Ovary (tissue), 9 donors: ENCODE results near the gene STAP2. TPM values are rescaled to one million over a fixed set of nuclear protein-coding genes. Genes with fewer than 3 reads are reported as not detected.

Source experiments
- DNase-seq, 5 donors: peaks; one replicate each; pipeline ENCODE4 v3.0.0-alpha.2; 2019 to 2020
- H3K27ac ChIP-seq, 2 donors: fragments of 200-600 bp; one replicate each; pipeline versions ENCODE4 v1.5.1 to v1.8.0; 2019 to 2022
- H3K27me3 ChIP-seq: fragments of 200-600 bp; one replicate; pipeline ENCODE4 v1.8.0; 2022
- H3K36me3 ChIP-seq: fragments of 200-600 bp; sonication (generic); one replicate; pipeline ENCODE4 v1.5.1; 2019
- H3K4me1 ChIP-seq: one replicate; pipeline ENCODE4 v1.8.1; 2013; ENCODE audit warnings: mild to moderate bottlenecking, moderate library complexity; ENCODE audit not compliant: insufficient read depth
- H3K4me3 ChIP-seq: fragments of 200-600 bp; sonication (generic); one replicate; pipeline ENCODE4 v1.5.1; 2017
- H3K9me3 ChIP-seq, 2 donors: fragments of 200-600 bp in 1 of 2; sonication (generic) in 1 of 2; one replicate each; pipeline versions ENCODE4 v1.5.1 to v1.8.1; 2013 to 2019; ENCODE audit warnings: mild to moderate bottlenecking in 1 of 2, moderate library complexity in 1 of 2
- EP300 ChIP-seq: sonication (generic); formaldehyde crosslinking; IDR thresholded peaks from one replicate; pipeline ENCODE4 v1.6.1; 2017; ENCODE audit warnings: antibody characterized with exemption
- POLR2A ChIP-seq: fragments of 450-650 bp; IDR thresholded peaks from one replicate; pipeline ENCODE4 v1.6.1; 2017; ENCODE audit warnings: antibody characterized with exemption, mild to moderate bottlenecking, moderate library complexity
- WGBS, 3 donors: extraction: QIAGEN DNeasy Blood & Tissue Kit in 1 of 3; methylation state at CpG; one replicate each; pipeline versions ENCODE4 v1.1.5 to v1.1.7; 2013 to 2017; 5-methylcytosine and 5-hydroxymethylcytosine counted together
- intact Hi-C, 4 donors: fragments of 100-400 bp; cut with DNase I; formaldehyde crosslinking; loops; one replicate each; pipeline versions ENCODE4 v1.11.0 to v1.15.1; 2022 to 2023
- polyA plus RNA-seq, 2 donors: library from polyadenylated mRNA; stranded (reverse); fragments of 200-250 nt in 1 of 2; fragments of 350-450 nt in 1 of 2; fragmentation: Illumina TruSeq in 1 of 2; extraction: RNeasy Lipid Tissue Mini Kit (QIAGEN cat#74804) in 1 of 2; gene quantifications; one replicate each; pipeline ENCODE4 v1.2.3, GENCODE V29; 2013 to 2014
- total RNA-seq, 7 donors: library from RNA; depleted of rRNA in 2 of 7; stranded (reverse); fragments of >200 nt in 2 of 7; fragmentation: NEBNext Ultra II Directional in 3 of 7; extraction: Animal tissue kit (Norgen Biotek cat#: 25700) in 3 of 7; gene quantifications; one replicate each; pipeline versions ENCODE4 v1.1.0 to v1.2.4, GENCODE V29; 2016 to 2023
- TF ChIP-seq, protein P1 (sequence below), 3 donors: fragments of 450-650 bp in 2 of 3; fragments of 200-600 bp in 1 of 3; IDR thresholded peaks; one replicate each; pipeline versions ENCODE4 v1.5.1 to v1.8.0; 2016 to 2022; ENCODE audit warnings: antibody characterized with exemption in 3 of 3, mild to moderate bottlenecking in 1 of 3
- donor health status: DM: no; HTN: no; CAD: no; lungs with moderate emphysema.
- donor health status: DM: no; HTN: no; CAD: no.
- donor health status: Bipolar disorder and iron deficiency.
- donor health status: DM: yes; HTN: yes; CAD: no.
- donor health status: DM: no; HTN: no; CAD: no.
- donor health status: DM: yes; HTN: yes; CAD: no.

The STAP2 gene
- total and polyA plus RNA-seq, 9 donors, result 9.7 to 32.5 (median 17.5) TPM

DNA sequence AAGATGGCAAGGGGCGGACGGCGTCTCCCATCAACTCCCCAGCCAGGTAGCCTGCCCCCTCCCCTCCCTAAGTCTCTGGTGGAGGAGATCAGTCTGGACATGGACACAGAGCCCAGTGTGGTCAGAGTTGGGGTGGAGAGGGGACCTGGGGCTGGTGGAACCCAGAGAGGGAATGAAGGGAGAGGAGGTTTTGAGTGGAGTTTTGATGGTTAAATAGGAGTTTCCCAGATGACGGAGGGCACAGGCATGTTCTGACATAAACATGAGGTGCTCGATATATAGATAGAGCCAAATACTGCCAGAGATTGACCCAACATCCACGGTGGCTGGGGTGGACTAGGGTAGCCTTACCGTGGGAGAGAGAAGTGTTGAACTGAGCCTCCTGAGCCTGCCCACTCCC lies 20.2 kb downstream of the STAP2 start:
- no peaks in the 10 kb centered on the region for H3K27me3 ChIP-seq
- TF ChIP-seq, protein P1, sequence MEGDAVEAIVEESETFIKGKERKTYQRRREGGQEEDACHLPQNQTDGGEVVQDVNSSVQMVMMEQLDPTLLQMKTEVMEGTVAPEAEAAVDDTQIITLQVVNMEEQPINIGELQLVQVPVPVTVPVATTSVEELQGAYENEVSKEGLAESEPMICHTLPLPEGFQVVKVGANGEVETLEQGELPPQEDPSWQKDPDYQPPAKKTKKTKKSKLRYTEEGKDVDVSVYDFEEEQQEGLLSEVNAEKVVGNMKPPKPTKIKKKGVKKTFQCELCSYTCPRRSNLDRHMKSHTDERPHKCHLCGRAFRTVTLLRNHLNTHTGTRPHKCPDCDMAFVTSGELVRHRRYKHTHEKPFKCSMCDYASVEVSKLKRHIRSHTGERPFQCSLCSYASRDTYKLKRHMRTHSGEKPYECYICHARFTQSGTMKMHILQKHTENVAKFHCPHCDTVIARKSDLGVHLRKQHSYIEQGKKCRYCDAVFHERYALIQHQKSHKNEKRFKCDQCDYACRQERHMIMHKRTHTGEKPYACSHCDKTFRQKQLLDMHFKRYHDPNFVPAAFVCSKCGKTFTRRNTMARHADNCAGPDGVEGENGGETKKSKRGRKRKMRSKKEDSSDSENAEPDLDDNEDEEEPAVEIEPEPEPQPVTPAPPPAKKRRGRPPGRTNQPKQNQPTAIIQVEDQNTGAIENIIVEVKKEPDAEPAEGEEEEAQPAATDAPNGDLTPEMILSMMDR (IDR thresholded peaks at IDR 0.05), result no peak
- TF ChIP-seq POLR2A (no peak), EP300 (no peak)
- no peak overlapping the region for H3K27ac ChIP-seq
- H3K4me3 ChIP-seq, result no peak overlapping the region
- no peak for DNase-seq
- no peaks in the 10 kb centered on the region for H3K4me1 ChIP-seq
- intact Hi-C loops, result no loop called here
- WGBS, 3 donors, result 92 to 96% (median 93%) methylated on average over 7 of the region's 7 CpGs
- H3K36me3 ChIP-seq, result no peaks in the 10 kb centered on the region
- no peaks in the 10 kb centered on the region for H3K9me3 ChIP-seq

DNA sequence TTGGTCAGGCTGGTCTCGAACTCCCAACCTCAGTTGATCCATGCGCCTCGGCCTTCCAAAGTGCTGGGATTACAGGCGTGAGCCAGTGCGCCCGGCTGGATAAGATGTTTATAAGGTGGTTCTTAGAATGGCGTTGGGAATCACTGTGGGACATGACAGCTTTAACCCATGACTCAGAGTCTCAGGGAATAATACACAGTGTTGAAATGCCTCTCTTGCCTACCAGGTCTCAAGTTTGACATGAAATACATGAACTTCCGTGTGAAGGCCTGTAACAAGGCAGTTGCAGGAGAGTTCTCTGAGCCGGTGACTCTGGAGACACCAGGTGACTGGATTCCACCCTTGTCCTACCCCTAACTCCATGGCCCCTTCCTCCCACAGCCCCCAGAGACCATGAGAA lies 21.7 kb downstream of the STAP2 start:
- intact Hi-C loops, result no loop called here
- Histone ChIP-seq H3K4me1 (no peaks in the 10 kb centered on the region), H3K27me3 (no peaks in the 10 kb centered on the region), H3K4me3 (no peak overlapping the region), H3K9me3 (no peaks in the 10 kb centered on the region), H3K27ac (no peak overlapping the region), H3K36me3 (no peaks in the 10 kb centered on the region)
- no peak for DNase-seq
- WGBS, 3 donors, result 88 to 92% (median 89%) methylated on average over 9 of the region's 9 CpGs
- TF ChIP-seq, protein P1 (IDR thresholded peaks at IDR 0.05), result no peak

DNA sequence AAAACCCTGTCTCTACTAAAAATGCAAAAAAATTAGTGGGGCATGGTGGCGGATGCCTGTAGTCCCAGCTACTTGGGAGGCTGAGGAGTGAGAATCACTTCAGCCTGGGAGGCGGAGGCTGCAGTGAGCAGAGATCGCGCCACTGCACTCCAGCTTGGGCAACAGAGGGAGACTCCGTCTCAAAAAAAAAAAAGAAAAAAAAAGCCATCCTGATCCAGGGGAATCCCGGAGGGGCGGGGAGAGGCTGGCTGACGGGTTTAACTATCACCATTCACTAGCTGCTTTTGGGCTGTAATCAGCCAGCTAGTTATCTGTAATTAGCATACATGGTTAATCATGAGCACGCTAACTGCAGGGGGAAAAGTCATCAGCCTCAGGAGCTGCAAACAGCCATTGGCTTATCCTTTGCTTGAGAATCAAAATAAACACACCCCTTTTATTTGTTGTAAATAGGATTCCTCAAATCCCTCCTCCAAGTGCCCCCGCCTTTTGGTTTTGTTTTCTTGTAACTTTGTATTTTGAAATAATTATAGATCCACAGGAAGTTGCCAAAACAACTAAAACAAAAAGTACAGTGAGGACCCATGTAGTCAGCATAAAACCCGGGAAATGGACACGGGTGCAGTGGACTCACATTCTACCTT lies 24.7 kb downstream of the STAP2 start:
- intact Hi-C loops, result no loop called here
- Histone ChIP-seq H3K27ac (no peak overlapping the region), H3K4me1 (no peaks in the 10 kb centered on the region), H3K4me3 (no peak overlapping the region), H3K27me3 (no peaks in the 10 kb centered on the region), H3K36me3 (no peaks in the 10 kb centered on the region), H3K9me3 (no peaks in the 10 kb centered on the region)
- TF ChIP-seq, protein P1 (IDR thresholded peaks at IDR 0.05), result no peak
- TF ChIP-seq EP300 (no peak), POLR2A (no peak)
- 16 to 20% (median 18%) methylated on average over 12 of the region's 12 CpGs for WGBS, 3 donors
- DNase-seq, result no peak

DNA sequence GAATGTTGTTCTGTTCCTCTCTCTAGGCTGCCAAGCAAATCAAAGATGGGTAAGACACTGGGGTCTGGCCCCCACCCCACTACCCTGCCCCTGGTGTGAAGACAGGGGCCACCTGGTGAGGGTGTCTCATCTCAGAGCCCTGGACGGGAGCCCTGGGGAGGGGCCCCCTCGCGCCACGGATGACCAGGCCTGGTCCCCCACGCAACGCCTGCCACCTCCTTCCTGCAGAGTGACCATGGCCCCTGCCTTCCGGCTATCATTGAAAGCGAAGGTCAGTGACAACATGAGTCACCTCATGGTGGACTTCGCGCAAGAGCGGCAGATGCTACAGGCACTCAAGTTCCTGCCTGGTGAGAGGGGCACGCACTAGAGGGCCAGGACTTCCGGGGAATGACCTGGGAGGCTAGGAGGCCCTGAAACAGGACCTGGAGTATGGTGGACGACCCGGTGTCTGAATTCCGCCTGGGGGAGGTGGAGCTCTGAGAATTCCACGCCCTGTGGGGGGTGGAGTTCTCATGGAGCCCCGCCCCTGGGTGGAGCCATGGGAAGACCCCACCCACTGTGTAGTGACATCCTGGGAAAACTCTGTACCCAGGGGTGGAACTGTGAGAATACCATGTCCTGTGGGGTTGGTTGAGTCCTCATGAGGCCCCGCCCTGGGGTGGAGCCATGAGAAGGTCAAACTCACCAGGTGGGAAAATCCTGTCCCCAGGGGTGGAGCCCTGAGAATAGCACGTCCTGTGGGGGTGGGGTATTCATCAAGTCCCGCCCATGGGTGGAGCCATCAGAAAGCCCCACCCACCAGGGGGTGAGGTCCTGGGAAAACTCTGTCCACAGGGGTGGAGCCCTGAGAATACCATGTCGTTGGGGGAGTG lies 28.1 kb downstream of the STAP2 start:
- intact Hi-C loops, result no loop called here
- H3K4me3 ChIP-seq, result no peak overlapping the region
- H3K36me3 ChIP-seq, result no peaks in the 10 kb centered on the region
- WGBS, 3 donors, result 87 to 91% (median 89%) methylated on average over 21 to 22 of the region's 22 CpGs
- no peaks in the 10 kb centered on the region for H3K9me3 ChIP-seq
- no peaks in the 10 kb centered on the region for H3K27me3 ChIP-seq
- TF ChIP-seq EP300 (no peak), POLR2A (no peak)
- TF ChIP-seq, protein P1 (IDR thresholded peaks at IDR 0.05), result no peak
- no peak for DNase-seq
- H3K4me1 ChIP-seq, result no peaks in the 10 kb centered on the region
- H3K27ac ChIP-seq, result no peak overlapping the region
